IPS-18a (cell line): Measurements from ENCODE around the gene SPAG16.

Experiments
- H3K27ac ChIP-seq: one replicate; pipeline ENCODE4 v1.5.1; 2013; ENCODE audit warnings: low read length
- H3K27me3 ChIP-seq: one replicate; pipeline ENCODE4 v1.6.1; 2013; ENCODE audit warnings: mild to moderate bottlenecking, low read length; ENCODE audit not compliant: control insufficient read depth, insufficient read depth
- H3K36me3 ChIP-seq: one replicate; pipeline ENCODE4 v1.6.1; 2013; ENCODE audit warnings: low read depth, low read length; ENCODE audit not compliant: control insufficient read depth
- H3K4me1 ChIP-seq: one replicate; pipeline ENCODE4 v1.6.1; 2013; ENCODE audit warnings: low read depth, low read length; ENCODE audit not compliant: control insufficient read depth
- H3K4me3 ChIP-seq: one replicate; pipeline ENCODE4 v1.5.1; 2013; ENCODE audit warnings: low read length
- H3K9ac ChIP-seq: one replicate; pipeline ENCODE4 v1.6.1; 2013; ENCODE audit warnings: mild to moderate bottlenecking, low read length, moderate library complexity
- H3K9me3 ChIP-seq: one replicate; pipeline ENCODE4 v1.6.1; 2013; ENCODE audit warnings: low read depth, low read length; ENCODE audit not compliant: control insufficient read depth

The SPAG16 gene

DNA sequence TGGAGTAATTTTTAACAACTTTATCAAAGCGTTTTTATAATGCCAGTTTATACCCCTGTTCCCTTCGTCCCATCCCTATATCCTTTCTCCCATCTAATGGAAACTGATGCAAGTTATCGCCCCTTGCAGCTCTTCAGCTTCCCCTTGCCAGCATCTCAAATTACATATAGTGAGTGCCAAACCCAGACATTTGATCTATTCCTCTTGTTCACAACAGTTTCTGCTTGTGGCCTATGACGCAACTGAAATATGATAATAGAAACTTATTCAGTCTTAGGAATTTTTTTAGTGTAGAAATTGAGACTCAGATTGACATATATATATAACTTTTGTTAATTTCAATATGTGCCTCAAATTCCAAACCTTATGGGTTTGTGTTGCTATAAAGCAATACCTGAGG is 564.4 kb downstream of the SPAG16 start:
- no peak overlapping the region for H3K4me3 ChIP-seq
- no peak overlapping the region for H3K9ac ChIP-seq
- H3K9me3 ChIP-seq = no peaks in the 10 kb centered on the region
- no peak overlapping the region for H3K27ac ChIP-seq
- H3K36me3 ChIP-seq = no peaks in the 10 kb centered on the region
- no peaks in the 10 kb centered on the region for H3K27me3 ChIP-seq
- H3K4me1 ChIP-seq = no peaks in the 10 kb centered on the region

DNA sequence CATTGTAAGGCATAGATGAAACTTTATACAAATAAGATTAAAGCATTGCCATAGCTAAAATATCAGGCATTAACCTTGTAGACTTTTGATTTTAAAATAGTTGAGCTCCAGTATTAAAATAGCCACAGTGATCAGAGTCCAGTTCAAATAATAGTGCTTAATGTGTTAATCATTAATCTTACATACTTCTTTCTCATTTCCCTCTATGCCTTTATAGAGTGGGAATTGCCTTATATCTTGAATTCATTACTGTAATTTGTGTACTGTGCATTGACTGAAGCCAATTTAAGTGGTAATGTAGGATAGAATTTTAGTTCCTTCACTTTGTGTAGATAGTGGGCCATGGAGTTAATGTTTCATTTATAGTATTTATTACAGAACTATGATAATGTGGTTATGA is 577.4 kb downstream of the SPAG16 start:
- no peak overlapping the region for H3K4me3 ChIP-seq
- H3K36me3 ChIP-seq = no peaks in the 10 kb centered on the region
- H3K4me1 ChIP-seq = no peaks in the 10 kb centered on the region
- H3K27me3 ChIP-seq = no peaks in the 10 kb centered on the region
- H3K9ac ChIP-seq = no peak overlapping the region
- H3K27ac ChIP-seq = no peak overlapping the region
- no peaks in the 10 kb centered on the region for H3K9me3 ChIP-seq

- Histone ChIP-seq H3K9me3 (no peaks in the 10 kb centered on the region), H3K4me3 (no peak overlapping the region), H3K4me1 (no peaks in the 10 kb centered on the region), H3K36me3 (no peaks in the 10 kb centered on the region), H3K9ac (no peak overlapping the region), H3K27ac (no peak overlapping the region), H3K27me3 (no peaks in the 10 kb centered on the region)
Observed at GRCh38 chr2:213862407-213863076, 578.3 kb downstream of the SPAG16 start.

GRCh38 chr2:213863541-213863940 is 579.3 kb downstream of the SPAG16 start:
- H3K27me3 ChIP-seq = no peaks in the 10 kb centered on the region
- no peaks in the 10 kb centered on the region for H3K9me3 ChIP-seq
- no peak overlapping the region for H3K4me3 ChIP-seq
- no peaks in the 10 kb centered on the region for H3K4me1 ChIP-seq
- no peak overlapping the region for H3K27ac ChIP-seq
- no peak overlapping the region for H3K9ac ChIP-seq
- H3K36me3 ChIP-seq = no peaks in the 10 kb centered on the region

DNA sequence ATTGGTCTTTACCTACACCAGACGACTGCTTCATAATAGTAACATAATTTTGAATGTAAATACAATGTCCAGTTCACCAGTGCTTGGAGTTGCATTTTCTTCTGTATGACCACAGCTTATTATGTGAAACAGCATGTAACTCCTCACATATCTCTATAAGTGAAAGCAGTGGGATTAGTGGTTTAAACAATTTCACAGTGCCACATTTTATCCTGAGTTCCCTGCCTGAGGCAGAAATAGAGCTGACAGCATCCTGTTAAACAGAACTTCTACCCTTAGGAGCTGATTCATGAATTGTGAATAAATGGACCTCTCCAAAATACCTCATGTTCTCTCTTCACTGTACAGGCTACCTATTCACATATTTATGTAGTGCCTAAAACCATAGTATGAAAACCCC is 584.3 kb downstream of the SPAG16 start:
- H3K4me1 ChIP-seq = no peaks in the 10 kb centered on the region
- H3K36me3 ChIP-seq = no peaks in the 10 kb centered on the region
- no peak overlapping the region for H3K9ac ChIP-seq

GRCh38 chr2:213885485-213885884 is 601.2 kb downstream of the SPAG16 start:
- Histone ChIP-seq H3K36me3 (no peaks in the 10 kb centered on the region), H3K27ac (no peak overlapping the region), H3K27me3 (no peaks in the 10 kb centered on the region), H3K9ac (no peak overlapping the region), H3K4me3 (no peak overlapping the region), H3K9me3 (no peaks in the 10 kb centered on the region), H3K4me1 (no peaks in the 10 kb centered on the region)

More for the DNA sequence above, 584.3 kb downstream of the SPAG16 start:
- Histone ChIP-seq H3K4me3 (no peak overlapping the region), H3K27me3 (no peaks in the 10 kb centered on the region), H3K27ac (no peak overlapping the region), H3K9me3 (no peaks in the 10 kb centered on the region)

DNA sequence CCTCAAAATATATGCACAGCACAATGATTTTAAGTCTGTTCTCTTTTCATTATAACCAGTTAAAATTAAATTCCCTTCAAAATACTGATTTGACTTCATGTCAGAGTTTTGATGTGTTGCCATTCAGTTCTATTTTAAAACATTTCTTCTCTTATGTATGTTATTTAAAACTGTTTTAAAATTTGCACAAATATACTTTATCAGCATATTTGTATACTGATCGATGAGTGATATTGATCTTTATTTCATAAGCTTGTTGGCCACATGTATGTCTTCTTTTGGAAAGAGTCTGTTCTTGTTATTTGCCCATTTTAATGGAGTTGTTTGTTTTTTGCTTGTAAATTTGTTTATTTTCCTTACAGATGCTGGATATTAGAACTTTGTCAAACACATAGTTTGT is 630.2 kb downstream of the SPAG16 start:
- no peak overlapping the region for H3K9ac ChIP-seq
- no peaks in the 10 kb centered on the region for H3K4me1 ChIP-seq
- H3K36me3 ChIP-seq = no peaks in the 10 kb centered on the region
- no peaks in the 10 kb centered on the region for H3K27me3 ChIP-seq
- no peak overlapping the region for H3K4me3 ChIP-seq
- no peak overlapping the region for H3K27ac ChIP-seq
- peaks cover 3% of the 10 kb centered on the region for H3K9me3 ChIP-seq

DNA sequence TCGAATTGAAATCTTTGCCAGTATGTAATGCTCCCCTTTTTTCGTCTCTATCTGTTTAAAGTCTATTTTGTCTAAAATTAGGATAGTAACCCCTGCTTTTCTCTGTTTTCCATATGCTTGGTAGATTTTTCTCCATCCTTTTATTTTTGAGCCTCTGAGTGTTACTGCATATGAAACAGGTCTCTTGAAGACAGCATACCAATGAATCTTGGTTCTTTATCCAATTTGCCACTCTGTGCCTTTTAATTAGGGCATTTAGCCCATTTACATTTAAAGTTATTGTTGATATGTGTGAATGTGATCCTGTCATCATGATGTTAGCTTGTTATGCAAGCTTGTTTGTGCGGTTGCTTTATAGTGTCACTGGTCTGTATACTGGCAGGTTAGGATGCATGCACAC is 635.8 kb downstream of the SPAG16 start:
- no peak overlapping the region for H3K9ac ChIP-seq
- H3K36me3 ChIP-seq = no peaks in the 10 kb centered on the region

DNA sequence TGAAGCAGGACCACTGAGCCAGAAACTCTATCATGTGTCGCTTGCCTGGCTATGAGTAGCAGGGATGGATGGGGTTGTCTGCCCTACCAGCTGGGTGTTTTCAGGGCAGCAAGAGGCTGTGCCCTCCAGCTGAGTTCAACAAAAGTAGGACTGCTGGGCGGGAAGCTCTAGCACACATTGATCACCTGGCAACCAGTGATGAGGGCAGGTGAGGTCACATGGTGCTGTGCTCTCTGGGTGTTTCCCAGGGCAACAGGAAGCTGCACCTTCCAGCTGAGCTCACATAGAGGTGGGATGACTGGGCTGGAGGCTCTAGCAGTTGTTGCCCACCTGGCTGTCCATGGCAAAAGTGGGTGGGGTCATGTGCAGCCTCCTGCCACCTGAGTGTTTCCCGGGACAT is 639.3 kb downstream of the SPAG16 start:
- Histone ChIP-seq H3K9me3 (peaks cover 3% of the 10 kb centered on the region), H3K36me3 (no peaks in the 10 kb centered on the region), H3K4me3 (no peak overlapping the region), H3K27me3 (no peaks in the 10 kb centered on the region), H3K27ac (no peak overlapping the region), H3K9ac (no peak overlapping the region), H3K4me1 (no peaks in the 10 kb centered on the region)

More for the DNA sequence above, 635.8 kb downstream of the SPAG16 start:
- no peak overlapping the region for H3K4me3 ChIP-seq
- H3K27me3 ChIP-seq = no peaks in the 10 kb centered on the region
- H3K27ac ChIP-seq = no peak overlapping the region
- H3K4me1 ChIP-seq = no peaks in the 10 kb centered on the region
- H3K9me3 ChIP-seq = peaks cover 3% of the 10 kb centered on the region

GRCh38 chr2:213934560-213934959 is 650.3 kb downstream of the SPAG16 start:
- H3K9me3 ChIP-seq = peaks cover 3% of the 10 kb centered on the region
- no peaks in the 10 kb centered on the region for H3K27me3 ChIP-seq
- H3K4me3 ChIP-seq = no peak overlapping the region
- no peak overlapping the region for H3K27ac ChIP-seq
- no peaks in the 10 kb centered on the region for H3K4me1 ChIP-seq
- no peak overlapping the region for H3K9ac ChIP-seq
- no peaks in the 10 kb centered on the region for H3K36me3 ChIP-seq

- Histone ChIP-seq H3K27ac (no peak overlapping the region), H3K27me3 (no peaks in the 10 kb centered on the region), H3K4me1 (no peaks in the 10 kb centered on the region), H3K9me3 (no peaks in the 10 kb centered on the region), H3K9ac (no peak overlapping the region), H3K4me3 (no peak overlapping the region), H3K36me3 (no peaks in the 10 kb centered on the region)
Observed at GRCh38 chr2:213958086-213958485, 673.8 kb downstream of the SPAG16 start.

GRCh38 chr2:213959589-213959988 is 675.3 kb downstream of the SPAG16 start:
- Histone ChIP-seq H3K9me3 (no peaks in the 10 kb centered on the region), H3K36me3 (no peaks in the 10 kb centered on the region), H3K27me3 (no peaks in the 10 kb centered on the region)

More at GRCh38 chr2:213959589-213959988, 675.3 kb downstream of the SPAG16 start:
- no peak overlapping the region for H3K9ac ChIP-seq
- no peak overlapping the region for H3K27ac ChIP-seq
- H3K4me1 ChIP-seq = no peaks in the 10 kb centered on the region
- H3K4me3 ChIP-seq = no peak overlapping the region
